Large intestine (tissue), 3 donors: Measurements from ENCODE around the gene PRKCE. TPM values are rescaled to one million over a fixed set of nuclear protein-coding genes. Genes with fewer than 3 reads are reported as not detected.
"Not testable (repeated sequence)": the region's sequence is repeated elsewhere in the genome, so short reads cannot be mapped to it uniquely, and the experiment has no call there.

Source experiments
- DNase-seq, 2 donors: peaks; one replicate each; pipeline versions ENCODE4 v3.0.0 to v3.0.0-alpha.2; 2013
- H3K27ac ChIP-seq: one replicate; pipeline ENCODE4 v1.5.1; 2013; ENCODE audit warnings: low read length
- H3K27me3 ChIP-seq: 2 replicates; pipeline ENCODE4 v1.6.1; 2013; ENCODE audit warnings: low read length; ENCODE audit not compliant: control insufficient read depth, insufficient read depth
- H3K36me3 ChIP-seq: 2 replicates; pipeline ENCODE4 v1.6.1; 2013; ENCODE audit warnings: low read length; ENCODE audit not compliant: control insufficient read depth, insufficient read depth
- H3K4me1 ChIP-seq: one replicate; pipeline ENCODE4 v1.6.1; 2013; ENCODE audit warnings: low read length; ENCODE audit not compliant: control insufficient read depth, insufficient read depth
- H3K4me3 ChIP-seq: one replicate; pipeline ENCODE4 v1.5.1; 2013; ENCODE audit warnings: low read length
- H3K9me3 ChIP-seq: one replicate; pipeline ENCODE4 v1.6.1; 2013; ENCODE audit warnings: mild to moderate bottlenecking, low read depth, low read length, moderate library complexity; ENCODE audit not compliant: control insufficient read depth
- WGBS: methylation state at CpG from one replicate; pipeline ENCODE4 v1.1.5; 2013; ENCODE audit warnings: low lambda C conversion rate; ENCODE audit not compliant: insufficient coverage; 5-methylcytosine and 5-hydroxymethylcytosine counted together
- polyA plus RNA-seq: library from polyadenylated mRNA; unstranded; fragments of 120-200 nt; gene quantifications from one replicate; pipeline ENCODE4 v1.2.1, GENCODE V29; 2013

Gene PRKCE
- polyA plus RNA-seq, 1 donor = 13.0 TPM

DNA sequence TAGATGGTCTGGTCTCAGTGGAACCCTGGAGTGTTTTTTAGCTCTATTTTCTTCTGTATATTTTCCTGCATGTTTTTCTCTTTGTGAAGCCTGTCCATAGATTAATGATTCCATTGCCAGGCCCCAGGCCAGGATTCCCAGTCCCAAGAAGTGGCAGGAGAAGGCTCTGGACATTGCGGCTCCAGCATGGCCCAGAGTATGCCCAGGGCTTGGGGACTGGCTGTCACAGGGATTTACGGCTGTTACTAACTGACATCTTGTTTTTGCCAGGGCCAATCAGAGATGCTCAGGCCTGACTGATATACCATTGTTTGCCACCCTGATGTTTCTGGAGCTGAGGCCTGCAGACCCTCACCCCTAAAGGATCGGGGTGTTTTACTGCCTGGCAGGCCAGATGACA lies 59.0 kb downstream of the PRKCE start:
- H3K4me3 ChIP-seq = no peak overlapping the region
- no peaks in the 10 kb centered on the region for H3K27me3 ChIP-seq
- H3K4me1 ChIP-seq = no peaks in the 10 kb centered on the region
- no peaks in the 10 kb centered on the region for H3K36me3 ChIP-seq
- H3K9me3 ChIP-seq = no peaks in the 10 kb centered on the region
- no peak for DNase-seq
- no peak overlapping the region for H3K27ac ChIP-seq
- no CpG with 5 or more reads among the region's 3 CpGs for WGBS

DNA sequence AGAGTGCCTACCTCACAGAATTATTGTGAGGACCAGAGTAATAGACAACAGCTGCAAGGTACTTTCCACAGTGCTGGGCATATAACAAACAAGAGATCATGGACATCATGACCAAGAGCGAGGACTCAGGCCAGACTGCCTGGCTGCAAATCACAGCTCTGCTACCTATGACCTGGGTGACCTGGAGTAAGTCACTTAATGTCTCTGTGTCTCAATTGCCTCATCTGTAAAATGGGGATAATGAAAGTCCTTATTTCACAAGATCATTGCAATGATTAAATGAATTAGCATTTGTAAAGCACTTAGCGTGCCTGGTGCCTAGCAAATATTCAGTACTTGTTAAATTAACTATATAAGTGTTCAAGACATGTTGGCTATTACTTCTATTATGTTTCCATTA lies 59.7 kb downstream of the PRKCE start:
- Histone ChIP-seq H3K27ac (no peak overlapping the region), H3K36me3 (no peaks in the 10 kb centered on the region), H3K9me3 (no peaks in the 10 kb centered on the region), H3K4me3 (no peak overlapping the region), H3K4me1 (no peaks in the 10 kb centered on the region), H3K27me3 (no peaks in the 10 kb centered on the region)
- DNase-seq = no peak
- WGBS = no CpG with 5 or more reads among the region's 2 CpGs

DNA sequence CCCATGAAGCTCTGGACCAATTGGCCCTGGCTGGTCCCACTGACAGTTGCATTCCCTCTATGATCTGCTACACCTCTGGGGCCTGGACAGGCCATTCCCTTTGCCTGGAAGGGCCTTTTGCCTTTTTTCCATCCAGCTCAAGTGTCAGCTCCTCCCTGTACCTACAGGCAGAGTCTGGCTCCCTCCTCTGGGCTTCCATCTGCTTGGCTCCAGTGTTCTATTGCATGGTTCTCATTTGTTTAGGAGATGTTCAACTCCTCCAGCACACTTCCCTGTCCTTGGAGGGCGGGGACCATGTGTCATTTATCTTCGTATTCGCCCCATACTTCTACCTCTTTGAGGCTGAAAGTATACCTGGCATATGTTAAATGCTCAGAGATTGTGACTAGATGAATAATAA lies 61.1 kb downstream of the PRKCE start:
- H3K4me1 ChIP-seq = no peaks in the 10 kb centered on the region
- no peaks in the 10 kb centered on the region for H3K27me3 ChIP-seq
- H3K27ac ChIP-seq = no peak overlapping the region
- no peak for DNase-seq
- H3K9me3 ChIP-seq = no peaks in the 10 kb centered on the region
- 89% methylated on average over 3 of the region's 3 CpGs for WGBS
- no peaks in the 10 kb centered on the region for H3K36me3 ChIP-seq
- H3K4me3 ChIP-seq = no peak overlapping the region

DNA sequence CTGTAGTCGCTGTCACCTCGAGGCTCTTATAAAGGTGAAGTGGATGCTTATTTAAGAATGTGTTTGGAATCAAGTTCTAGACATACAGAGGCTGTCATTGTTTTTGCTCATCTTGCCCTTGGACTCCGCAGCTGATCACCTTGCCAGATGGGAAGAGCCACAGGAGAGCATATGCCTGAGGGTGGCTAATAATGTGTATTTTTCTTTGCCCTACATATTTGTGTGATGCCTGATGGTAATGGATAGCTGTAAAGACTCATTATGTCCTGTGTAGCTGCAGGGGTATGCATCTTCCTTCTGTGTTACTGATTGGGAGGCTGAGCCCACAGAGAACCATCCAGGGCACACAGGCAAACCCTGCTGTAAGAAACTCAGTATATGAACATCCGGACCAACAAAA lies 61.7 kb downstream of the PRKCE start:
- no CpG with 5 or more reads among the region's 4 CpGs for WGBS
- no peaks in the 10 kb centered on the region for H3K4me1 ChIP-seq
- no peak overlapping the region for H3K27ac ChIP-seq
- no peaks in the 10 kb centered on the region for H3K36me3 ChIP-seq
- no peaks in the 10 kb centered on the region for H3K27me3 ChIP-seq
- no peaks in the 10 kb centered on the region for H3K9me3 ChIP-seq
- DNase-seq = no peak
- H3K4me3 ChIP-seq = no peak overlapping the region

DNA sequence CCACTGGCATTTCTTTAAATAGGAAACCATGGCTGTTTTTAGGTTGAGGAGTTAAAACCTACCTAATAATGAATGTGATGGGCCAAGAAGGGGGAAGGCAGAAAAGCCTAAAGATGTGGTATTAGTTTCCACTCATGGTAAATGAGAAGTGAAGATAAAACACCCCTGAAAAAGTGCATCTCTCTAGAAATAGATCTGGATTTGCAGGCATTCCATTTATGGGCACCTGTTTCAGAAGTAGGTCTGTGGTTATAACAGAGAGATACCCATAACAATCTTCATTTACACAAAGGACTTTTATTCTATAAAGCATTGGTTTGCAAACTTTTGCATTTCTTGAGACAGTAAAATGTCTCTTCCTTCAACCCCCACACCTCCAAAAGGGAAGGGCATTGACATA lies 62.1 kb downstream of the PRKCE start:
- Histone ChIP-seq H3K4me1 (no peaks in the 10 kb centered on the region), H3K9me3 (no peaks in the 10 kb centered on the region), H3K27ac (no peak overlapping the region), H3K4me3 (no peak overlapping the region), H3K36me3 (no peaks in the 10 kb centered on the region), H3K27me3 (no peaks in the 10 kb centered on the region)
- no peak for DNase-seq

DNA sequence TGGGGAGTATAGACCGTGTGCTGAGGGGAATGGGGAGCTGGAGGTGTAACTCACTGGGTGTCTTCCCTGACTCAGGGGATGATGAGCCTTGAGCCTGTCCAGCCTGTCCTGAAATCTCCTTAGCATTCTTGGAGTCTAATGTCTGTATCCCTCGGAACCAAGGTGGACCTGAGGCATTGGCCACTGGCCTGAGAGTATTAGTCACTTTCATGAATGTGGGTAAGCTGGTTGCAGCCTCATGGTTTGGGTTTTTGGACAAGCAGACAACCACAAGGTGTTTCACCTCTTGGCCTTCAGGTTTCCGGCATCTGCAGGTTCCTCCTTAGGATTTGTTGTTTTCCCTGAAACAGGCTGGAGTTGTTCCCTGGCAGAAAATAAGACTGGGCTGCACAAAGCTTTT lies 63.2 kb downstream of the PRKCE start:
- H3K9me3 ChIP-seq = no peaks in the 10 kb centered on the region
- H3K4me1 ChIP-seq = no peaks in the 10 kb centered on the region
- H3K4me3 ChIP-seq = no peak overlapping the region
- no peak overlapping the region for H3K27ac ChIP-seq
- H3K36me3 ChIP-seq = no peaks in the 10 kb centered on the region
- no peaks in the 10 kb centered on the region for H3K27me3 ChIP-seq
- WGBS = no CpG with 5 or more reads among the region's 3 CpGs
- no peak for DNase-seq

DNA sequence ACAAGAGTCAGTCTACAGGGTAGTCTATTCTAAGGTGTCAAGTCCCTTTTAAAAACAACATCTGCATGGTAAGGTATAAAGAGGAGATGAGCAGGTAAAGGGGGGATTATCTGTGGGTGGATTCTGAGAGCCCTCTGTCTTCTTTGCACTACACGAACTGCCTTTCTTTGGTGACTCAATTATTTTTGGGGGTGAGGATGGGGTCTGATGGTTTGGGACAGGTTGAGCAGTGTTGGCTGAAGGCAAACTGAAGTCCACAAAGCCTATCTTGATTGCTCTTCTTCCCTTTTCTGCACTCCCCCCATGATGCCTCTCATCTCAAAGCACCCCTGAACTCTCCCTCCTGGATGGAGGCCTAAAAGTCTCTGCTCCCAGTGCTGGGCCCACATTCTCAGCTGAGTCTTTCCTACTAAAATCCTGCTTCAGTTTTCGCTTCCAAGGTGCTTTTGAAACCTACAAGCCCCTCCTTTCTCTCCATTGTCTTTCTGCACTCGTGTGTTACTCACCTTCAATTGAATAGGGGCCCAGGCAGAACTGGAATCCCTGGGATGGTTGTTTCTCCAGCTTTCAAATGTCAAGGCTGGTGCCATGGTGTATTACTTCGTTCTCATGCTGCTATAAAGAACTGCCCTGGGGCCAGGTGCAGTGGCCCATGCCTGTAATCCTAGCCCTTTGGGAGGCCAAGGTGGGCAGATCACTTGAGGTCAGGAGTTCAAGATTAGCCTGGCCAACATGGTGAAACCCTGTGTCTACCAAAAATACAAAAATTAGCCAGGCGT lies 64.3 kb downstream of the PRKCE start:
- 100% methylated on average over 2 of the region's 5 CpGs for WGBS
- Histone ChIP-seq H3K4me3 (no peak overlapping the region), H3K4me1 (no peaks in the 10 kb centered on the region), H3K36me3 (no peaks in the 10 kb centered on the region), H3K27me3 (no peaks in the 10 kb centered on the region), H3K27ac (no peak overlapping the region), H3K9me3 (no peaks in the 10 kb centered on the region)
- DNase-seq = no peak

DNA sequence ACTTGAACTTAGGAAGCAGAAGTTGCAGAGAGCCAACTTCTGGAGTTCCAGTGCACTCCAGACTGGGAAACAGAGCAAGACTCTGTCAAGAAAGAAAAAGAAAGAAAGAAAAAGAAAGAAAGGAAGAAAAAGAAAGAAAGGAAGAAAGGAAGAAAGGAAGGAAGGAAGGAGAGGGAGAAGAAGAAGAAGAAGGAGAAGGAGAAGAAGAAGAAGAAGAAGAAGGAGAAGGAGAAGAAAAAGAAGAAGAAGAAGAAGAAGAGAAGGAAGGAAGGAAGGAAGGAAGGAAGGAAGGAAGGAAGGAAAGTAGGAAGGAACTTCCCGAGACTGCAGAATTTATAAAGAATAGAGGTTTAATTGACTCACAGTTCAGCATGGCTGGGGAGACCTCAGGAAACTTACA lies 65.0 kb downstream of the PRKCE start:
- WGBS = 89% methylated on average over 1 of the region's 1 CpG
- H3K36me3 ChIP-seq, DNase-seq, H3K4me1 ChIP-seq, H3K9me3 ChIP-seq, H3K27me3 ChIP-seq, H3K27ac ChIP-seq, H3K4me3 ChIP-seq: not testable (repeated sequence)

DNA sequence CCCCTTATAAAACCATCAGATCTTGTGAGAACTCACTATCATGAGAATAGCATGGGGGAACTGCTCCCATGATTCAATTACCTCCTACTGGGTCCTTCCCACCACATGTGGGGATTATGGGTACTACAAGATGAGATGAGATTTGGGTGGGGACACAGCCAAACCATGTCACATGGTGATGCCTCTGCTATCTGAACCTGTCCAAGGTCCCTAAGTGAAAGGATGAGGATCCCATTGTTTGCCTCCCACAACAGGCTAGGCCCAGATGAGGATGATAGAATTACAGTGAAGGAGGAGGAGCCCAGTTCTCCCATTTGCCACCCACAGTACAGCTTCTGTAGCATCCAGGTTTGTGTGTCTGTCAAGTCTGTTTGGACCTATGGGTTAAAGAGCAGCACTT lies 65.4 kb downstream of the PRKCE start:
- no peak overlapping the region for H3K27ac ChIP-seq
- no peaks in the 10 kb centered on the region for H3K9me3 ChIP-seq
- no peak for DNase-seq
- H3K27me3 ChIP-seq = no peaks in the 10 kb centered on the region
- H3K4me3 ChIP-seq = no peak overlapping the region
- no peaks in the 10 kb centered on the region for H3K36me3 ChIP-seq
- H3K4me1 ChIP-seq = no peaks in the 10 kb centered on the region

DNA sequence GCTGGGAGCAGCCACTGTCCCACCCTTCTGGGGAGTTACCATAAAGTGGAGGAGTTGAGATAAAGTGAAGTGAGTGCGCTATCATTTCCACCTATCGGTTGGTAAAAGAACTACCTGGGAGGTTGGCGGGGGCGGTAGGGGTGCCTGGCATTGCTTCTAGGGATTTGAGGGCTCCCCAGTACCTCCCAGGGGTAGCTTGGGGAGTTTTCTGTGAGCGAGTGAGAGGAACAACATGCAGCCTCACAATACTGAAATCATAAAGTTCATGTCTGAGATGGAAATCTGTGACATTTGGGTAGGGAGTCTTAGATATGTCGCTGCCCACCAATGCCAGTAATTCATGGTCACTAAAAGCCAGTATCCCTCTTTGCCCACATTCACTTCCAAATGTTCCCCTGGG lies 68.7 kb downstream of the PRKCE start:
- H3K4me1 ChIP-seq = no peaks in the 10 kb centered on the region
- no peaks in the 10 kb centered on the region for H3K9me3 ChIP-seq
- DNase-seq = no peak
- no CpG with 5 or more reads among the region's 6 CpGs for WGBS
- H3K4me3 ChIP-seq = no peak overlapping the region
- H3K27ac ChIP-seq = no peak overlapping the region
- H3K27me3 ChIP-seq = no peaks in the 10 kb centered on the region
- no peaks in the 10 kb centered on the region for H3K36me3 ChIP-seq

DNA sequence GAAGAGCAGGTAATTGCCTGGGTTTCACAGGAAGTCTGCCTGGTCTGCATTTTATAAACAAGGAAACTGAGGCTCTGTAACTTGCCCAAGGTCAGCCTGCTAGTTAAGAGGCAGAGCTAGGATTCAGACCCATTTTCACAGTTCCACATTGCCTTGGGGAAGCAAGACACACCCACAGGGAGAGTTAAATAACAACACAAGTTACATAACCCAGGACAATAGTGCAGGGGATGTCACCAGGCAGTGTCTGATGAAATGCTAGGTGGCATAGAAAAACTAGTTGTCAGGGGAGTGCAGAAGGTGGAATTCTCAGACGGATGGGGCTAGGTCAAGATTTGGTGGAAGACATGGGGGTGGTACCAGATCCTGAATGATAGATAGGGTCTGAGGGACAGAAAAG lies 69.7 kb downstream of the PRKCE start:
- no peaks in the 10 kb centered on the region for H3K4me1 ChIP-seq
- WGBS = no CpG with 5 or more reads among the region's 1 CpG
- H3K9me3 ChIP-seq = no peaks in the 10 kb centered on the region
- H3K36me3 ChIP-seq = no peaks in the 10 kb centered on the region
- no peak overlapping the region for H3K27ac ChIP-seq
- H3K4me3 ChIP-seq = no peak overlapping the region
- H3K27me3 ChIP-seq = no peaks in the 10 kb centered on the region
- no peak for DNase-seq
